Tongue (tissue), 2 donors: Measurements from ENCODE around the gene ALDH4A1. TPM values are rescaled to one million over a fixed set of nuclear protein-coding genes. Genes with fewer than 3 reads are reported as not detected.
"Not testable (repeated sequence)": the region's sequence is repeated elsewhere in the genome, so short reads cannot be mapped to it uniquely, and the experiment has no call there.

Experiments used
- DNase-seq: peaks from one replicate; pipeline ENCODE4 v3.0.0-alpha.2; 2015
- total RNA-seq: library from RNA; depleted of rRNA; stranded (reverse); fragments of >200 nt; gene quantifications from one replicate; pipeline ENCODE4 v1.2.3, GENCODE V29; 2014

Gene ALDH4A1
- total RNA-seq, 1 donor from 2014 or later: 6.9 TPM

DNA sequence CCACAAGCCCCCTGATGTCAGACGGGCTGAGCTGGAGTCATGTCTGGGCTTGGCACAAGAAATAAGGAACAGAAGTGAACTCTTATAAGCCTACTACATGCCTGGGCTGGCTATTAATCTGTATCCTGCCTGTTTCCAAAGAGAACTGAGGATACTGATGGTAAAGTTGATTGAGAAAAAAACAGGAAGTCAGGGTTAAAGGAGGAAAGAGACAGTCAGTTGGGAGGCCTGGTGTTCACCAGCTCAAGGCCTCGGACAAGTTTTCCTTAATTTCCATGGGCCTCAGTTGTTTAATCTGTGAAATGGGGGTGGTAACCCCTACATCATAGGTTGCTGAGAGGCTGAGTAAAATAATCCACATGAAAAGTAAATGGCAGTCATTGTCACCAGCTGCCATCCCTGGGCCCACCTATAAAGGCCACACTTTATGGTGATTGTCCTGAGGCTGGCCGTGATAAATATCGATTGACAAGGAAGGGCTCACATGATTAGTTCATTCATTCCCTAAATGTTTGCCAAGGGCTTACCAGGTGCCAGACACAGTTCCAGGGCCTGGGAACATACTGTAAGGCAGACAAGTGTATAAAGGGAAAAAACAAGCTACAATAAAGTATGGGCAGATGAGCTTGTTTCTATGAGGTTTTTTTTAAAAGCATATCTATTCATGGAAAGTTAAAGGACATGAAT is 2.8 kb downstream of the ALDH4A1 start:
- no peak for DNase-seq

DNA sequence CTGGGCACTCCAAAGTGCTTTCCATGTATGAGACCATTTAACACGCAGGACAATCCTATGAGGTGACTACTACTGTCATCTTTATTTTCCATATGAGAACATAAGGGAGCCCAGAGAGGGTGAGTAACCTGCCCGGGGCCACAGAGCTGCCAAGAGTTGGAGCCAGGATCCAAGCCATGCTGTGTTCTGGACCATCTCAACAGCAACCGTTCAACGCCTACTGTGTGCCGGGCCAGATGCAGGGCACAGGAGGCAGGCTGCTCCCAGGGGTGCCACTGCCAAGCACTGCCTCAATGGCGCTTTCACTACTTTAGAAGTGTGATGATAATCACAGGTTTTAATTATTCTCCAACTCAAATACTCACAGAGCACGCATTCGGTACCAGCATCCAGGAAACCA is 3.8 kb downstream of the ALDH4A1 start:
- no peak for DNase-seq

GRCh38 chr1:18895317-18895716 is 7.0 kb downstream of the ALDH4A1 start:
- no peak for DNase-seq

GRCh38 chr1:18893120-18893519 is 9.2 kb downstream of the ALDH4A1 start:
- no peak for DNase-seq

GRCh38 chr1:18891858-18892257 is 10.5 kb downstream of the ALDH4A1 start:
- not testable (repeated sequence) for DNase-seq

DNA sequence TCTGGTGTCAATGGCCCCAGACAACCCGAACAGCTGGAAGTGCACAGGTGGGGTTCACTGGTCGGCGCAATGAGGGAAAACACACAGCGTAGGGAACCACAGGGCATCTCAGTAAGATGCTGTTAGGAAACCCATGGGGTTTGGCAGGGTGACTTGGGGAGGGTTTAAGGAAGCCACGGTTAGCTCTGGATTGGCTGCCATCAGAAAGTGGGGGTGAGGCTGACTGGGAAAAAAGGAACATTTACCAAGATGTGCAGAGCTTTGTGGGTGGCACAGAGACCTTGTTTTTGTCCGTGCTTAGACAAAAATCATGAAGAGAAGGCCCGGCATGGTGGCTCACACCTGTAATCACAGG is 11.0 kb downstream of the ALDH4A1 start:
- no peak for DNase-seq

GRCh38 chr1:18890706-18891425 is 11.5 kb downstream of the ALDH4A1 start:
- DNase-seq: no peak

DNA sequence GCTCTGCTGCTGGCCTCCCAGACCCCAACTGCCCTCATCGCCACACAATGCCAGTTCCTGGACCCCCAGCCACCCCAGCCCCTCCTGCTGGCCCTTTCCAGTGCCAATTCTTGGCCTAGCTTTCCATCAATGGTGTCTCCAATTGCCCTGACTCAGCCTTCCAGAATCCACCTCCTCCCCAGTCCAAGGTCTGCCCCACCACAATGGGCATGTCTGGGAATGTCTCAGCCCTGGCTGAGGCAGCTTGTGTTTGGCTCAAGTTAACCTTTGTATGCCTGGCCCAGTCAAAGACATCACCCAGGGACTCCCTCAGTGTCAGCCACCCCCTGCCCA is 16.4 kb downstream of the ALDH4A1 start:
- no peak for DNase-seq

DNA sequence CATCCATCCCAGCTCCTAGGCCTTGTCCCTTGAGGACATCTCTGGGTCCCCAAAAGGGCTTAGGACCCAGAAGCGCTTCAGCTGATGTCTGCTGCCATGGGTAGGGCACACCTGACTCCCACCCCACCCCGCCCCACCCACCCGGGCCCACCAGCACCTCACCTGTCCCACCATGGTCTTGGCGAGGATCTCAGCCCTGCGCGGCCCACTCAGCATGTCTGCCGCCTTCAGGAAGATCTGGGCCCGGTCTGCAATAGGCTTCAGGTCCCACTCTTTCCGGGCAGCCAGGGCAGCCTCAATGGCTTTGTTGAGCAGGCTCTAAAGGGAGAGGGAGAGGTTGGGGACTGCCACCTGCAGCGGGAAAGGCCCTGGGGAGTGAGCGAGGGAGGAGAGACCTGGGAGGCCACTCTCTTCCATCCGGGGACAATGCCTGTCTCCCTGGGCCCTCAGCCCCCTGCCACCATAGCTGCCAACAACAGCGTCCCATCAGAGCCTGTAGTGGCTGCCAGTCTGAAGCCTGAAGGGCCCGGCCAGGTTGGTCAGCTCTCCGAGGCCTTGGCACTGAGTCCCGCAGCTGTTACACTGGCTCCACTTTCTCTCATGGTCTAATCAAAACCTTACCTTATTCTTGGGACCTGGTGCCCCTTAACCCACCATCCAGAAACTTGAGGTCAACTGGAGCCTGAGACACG is 16.9 kb downstream of the ALDH4A1 start:
- no peak for DNase-seq

GRCh38 chr1:18884727-18885126 is 17.6 kb downstream of the ALDH4A1 start:
- DNase-seq: no peak

- no peak for DNase-seq
Observed at GRCh38 chr1:18884419-18884717, 18.0 kb downstream of the ALDH4A1 start.

DNA sequence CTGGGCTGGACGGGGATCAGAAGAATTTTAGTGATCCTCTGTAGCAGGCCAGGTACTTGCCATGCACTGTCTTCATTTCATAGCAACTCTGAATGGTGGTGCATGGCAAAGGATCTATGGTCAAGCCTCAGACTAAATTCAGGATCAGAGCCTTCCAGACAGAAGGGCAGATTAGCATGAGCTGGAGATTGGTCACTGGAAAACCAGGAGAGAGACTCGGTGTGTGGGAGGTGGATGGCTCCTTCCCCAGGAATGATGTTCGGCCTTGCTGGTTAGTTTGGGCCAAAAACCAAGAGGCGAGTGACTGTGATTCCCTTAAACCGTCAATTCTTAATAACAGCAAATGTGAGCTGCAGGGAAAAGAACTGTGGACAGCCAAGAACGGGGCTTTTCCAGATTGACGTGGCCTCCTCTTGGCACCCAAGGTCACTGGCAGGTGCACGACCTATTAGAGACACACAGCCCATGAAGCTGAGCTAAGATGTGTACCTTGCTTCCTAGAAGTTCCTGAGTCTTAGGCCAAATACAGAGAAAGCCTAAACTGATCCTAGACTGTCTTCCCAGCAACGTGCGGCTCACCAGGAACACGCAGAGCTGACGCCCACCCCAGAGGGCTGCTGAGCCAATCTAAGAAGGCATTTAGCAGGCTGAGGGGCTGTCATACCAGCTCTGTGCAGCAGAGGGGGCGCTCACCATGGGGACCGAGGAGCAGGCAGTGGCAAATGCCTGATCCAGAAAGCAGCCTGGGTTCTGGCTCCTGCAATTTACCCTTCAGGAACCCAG is 18.5 kb downstream of the ALDH4A1 start:
- DNase-seq: peak; percentile 84

DNA sequence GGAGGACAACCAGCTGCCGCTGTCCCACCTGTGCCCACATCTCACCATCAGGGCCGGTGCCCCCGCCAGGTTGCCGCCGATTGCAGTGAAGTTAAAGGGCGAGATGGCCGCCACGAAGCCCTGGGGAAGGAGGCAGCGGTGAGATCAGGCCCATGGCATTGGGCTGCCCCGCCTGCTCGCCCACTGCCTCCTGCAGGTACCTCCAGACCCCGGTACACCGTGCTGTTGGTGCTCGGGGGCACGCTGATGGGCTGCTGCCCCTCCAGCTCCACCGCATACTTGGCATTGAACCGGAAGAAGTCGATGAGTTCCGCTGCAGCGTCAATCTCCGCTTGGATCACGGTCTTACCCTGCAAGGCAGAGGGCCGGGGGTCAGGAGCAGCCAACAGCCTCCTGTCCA is 19.3 kb downstream of the ALDH4A1 start:
- no peak for DNase-seq

DNA sequence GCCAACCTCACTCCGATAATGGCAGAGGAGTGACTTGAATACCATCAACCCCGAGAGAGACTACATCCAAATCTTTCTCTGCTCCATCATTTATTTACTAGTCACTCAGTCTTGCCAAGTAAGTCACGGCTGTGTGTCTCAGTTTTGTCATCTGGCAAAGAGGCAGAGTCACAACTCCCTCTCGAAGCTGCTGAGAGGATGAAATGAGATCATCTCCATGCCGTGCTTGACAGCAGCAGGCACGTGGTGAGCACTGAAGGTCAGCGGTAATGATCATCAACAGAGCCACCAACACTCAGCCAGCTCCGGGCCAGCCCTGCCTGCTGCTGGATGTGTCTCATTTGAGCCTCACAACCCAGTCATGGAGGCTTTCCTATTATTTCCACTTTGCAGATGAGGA is 19.9 kb downstream of the ALDH4A1 start:
- no peak for DNase-seq

DNA sequence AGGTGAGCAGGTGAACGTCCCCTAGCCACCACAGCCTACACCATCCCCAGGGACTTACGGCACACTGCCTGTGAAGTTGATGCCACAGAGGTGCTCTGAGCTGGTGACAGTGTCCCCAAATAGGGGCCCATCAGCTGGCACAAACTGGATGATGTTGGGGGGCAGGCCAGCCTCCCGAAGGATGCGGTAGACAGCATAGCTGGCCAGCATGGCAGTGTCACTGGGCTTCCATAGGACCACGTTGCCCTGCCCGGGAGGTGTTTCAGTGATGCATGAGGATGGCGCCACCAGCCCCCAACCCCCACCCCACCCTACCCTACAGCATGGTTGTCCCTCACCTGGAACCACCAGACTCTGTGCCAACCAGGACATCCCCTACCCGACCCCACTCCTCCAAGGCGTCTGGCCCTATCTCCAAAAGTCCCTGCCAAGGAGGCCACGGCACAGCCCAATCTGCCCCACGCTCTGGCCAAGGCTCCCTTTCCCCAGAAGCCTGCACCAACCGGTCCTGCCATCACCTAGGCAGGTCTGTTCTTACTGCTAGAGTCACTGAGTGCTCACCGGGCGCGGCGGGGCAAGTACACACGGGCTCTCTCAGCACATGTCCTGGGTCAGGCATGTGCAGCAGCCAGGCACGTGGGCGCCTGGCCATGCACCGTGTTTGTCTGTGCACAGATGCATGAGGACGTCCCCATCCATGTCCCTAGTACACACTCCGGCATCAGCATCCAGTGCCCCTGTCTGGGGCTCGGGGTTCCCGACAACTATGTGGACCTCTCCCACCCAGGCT is 20.5 kb downstream of the ALDH4A1 start:
- no peak for DNase-seq

DNA sequence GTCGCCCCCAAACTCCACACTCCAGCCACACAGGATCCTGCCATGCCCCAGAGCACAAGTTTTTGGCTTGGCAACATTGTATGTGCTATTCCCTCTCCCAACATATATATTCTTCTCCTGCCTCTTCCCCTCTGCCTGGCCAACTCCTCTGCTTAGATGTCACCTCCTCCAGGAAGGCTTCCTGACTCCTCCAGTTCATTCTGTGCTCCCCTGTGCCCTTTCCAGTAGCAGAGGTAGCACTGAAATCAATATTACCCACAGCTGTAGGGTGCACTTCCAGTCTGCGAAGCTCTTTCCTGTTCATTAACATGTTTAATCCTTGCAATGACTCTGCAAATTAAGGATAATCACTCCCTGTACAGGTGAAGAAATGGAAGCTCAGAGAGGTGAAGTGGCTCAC is 21.2 kb downstream of the ALDH4A1 start:
- no peak for DNase-seq

DNA sequence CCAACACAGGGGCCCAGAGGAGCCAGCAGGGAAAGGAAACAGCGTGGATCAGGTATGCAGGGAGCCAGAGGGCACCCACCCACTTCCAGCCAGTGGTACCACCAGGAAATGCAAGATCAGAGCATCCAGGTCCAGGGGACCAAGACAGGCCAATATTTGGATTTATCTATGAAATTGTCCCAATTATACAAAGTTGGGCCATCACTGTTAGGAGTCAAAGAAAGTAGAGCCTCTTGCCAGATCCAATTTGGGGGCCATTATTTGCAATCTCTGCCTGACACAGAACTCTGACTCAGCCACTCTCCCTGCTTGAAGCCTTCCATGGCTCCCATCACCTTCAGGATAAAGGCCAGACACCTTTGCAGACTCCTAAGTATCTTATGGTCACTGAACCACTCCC is 21.8 kb downstream of the ALDH4A1 start:
- DNase-seq: no peak

DNA sequence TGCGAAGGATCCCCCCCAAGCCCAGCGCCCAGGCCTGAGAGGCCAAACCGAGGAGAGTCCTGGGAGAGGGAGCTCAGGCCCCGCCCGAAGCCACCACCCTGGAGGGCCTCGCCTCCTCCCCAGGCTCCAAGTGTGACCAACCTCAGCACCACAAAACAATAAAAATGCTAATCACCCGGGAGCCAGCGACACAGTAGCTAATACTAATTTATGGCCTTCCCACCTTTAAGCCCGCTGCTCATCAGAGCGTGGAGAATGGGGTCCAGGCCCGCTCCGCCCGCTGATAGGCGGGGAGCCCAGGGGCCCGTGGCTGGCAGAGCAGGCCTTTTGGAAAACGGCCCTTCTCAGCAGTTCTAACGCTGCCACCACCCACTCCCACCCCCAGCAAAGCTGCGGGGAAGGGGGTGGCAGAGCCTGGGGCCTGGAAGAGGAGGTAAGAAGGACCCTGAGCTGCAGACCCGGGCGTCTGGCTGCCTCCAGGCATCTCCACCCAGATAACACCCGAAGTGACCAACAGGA is 22.5 kb downstream of the ALDH4A1 start:
- no peak for DNase-seq

DNA sequence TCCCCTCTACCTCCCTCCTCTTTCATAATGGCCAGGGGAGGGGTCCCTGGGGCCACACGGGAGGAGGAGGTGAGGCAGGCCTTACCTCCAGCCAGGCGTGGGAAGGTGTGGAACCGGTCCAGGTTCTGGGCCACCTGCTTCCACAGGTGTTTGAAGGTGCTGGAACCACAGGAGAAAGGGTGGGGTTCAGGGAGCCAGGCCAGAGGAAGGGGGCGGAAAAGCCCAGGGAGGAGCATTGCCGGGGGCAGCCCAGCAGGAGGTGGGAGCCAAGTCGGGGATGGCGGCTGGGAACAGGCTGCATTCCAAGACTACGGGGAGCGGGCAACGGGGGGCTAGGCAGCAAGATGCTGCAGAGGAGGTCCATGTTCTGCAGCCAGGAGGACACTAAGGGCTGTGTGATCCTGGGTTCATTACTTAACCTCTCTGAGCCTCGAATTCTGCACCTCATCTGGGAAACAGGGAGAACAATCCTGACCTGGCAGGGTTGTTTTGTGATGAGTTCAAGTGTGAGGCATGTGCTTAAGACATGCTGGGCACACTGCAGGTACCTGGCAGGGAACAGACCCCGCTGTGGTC is 23.1 kb downstream of the ALDH4A1 start:
- no peak for DNase-seq

- DNase-seq: no peak
Observed at GRCh38 chr1:18878538-18879214, 23.7 kb downstream of the ALDH4A1 start.

- DNase-seq: no peak
Observed at GRCh38 chr1:18877282-18877681, 25.1 kb downstream of the ALDH4A1 start.
